A549 (cell line): ENCODE measurements around the gene RIN2. TPM values are rescaled to one million over a fixed set of nuclear protein-coding genes. Genes with fewer than 3 reads are reported as not detected.

Source experiments
- ATAC-seq, 2 experiments: fragments of 200-7000 bp in 1 of 2; fragments of >200 bp in 1 of 2; cut with Nextera tagmentation in 1 of 2; cut with Tn5 transposase in 1 of 2; 3 replicates each; pipeline versions ENCODE4 v1.8.0 to v1.9.1; 2018 to 2020; ENCODE audit warnings: mild to moderate bottlenecking in 1 of 2, moderate library complexity in 1 of 2
- CTCF ChIA-PET: fragments of 300-600 bp; sonication (Branson Sonifier 250); formaldehyde crosslinking; extraction: SDS; loops from one replicate; lab custom pipeline; 2021; ENCODE audit warnings: antibody characterized with exemption, inconsistent platforms; lab: Yijun Ruan, JAX
- POLR2A ChIA-PET: fragments of 350-600 bp; formaldehyde crosslinking; extraction: SDS; loops from one replicate; lab custom pipeline; 2021; ENCODE audit warnings: antibody characterized with exemption, inconsistent platforms; lab: Yijun Ruan, JAX
- DNase-seq, 2 experiments: peaks; one replicate each; pipeline versions ENCODE4 v3.0.0 to v3.0.0-alpha.2; 2011 to 2016; ENCODE audit warnings: low read depth in 1 of 2, low spot score in 1 of 2
- FAIRE-seq: peaks from 2 replicates; lab custom pipeline; 2011; peaks lifted over from hg19 to GRCh38; lab: Jason Lieb, UNC
- H3K27ac ChIP-seq, 2 experiments: fragments of >200 bp; sonication (Bioruptor Twin); formaldehyde crosslinking; 3 replicates each; pipeline ENCODE4 v1.5.1; 2016 to 2017
- H3K4me1 ChIP-seq: fragments of >200 bp; sonication (Bioruptor Twin); formaldehyde crosslinking; 3 replicates; pipeline ENCODE4 v1.6.1; 2016
- H3K4me2 ChIP-seq: fragments of >200 bp; sonication (Bioruptor Twin); formaldehyde crosslinking; 3 replicates; pipeline ENCODE4 v1.6.1; 2016
- H3K4me3 ChIP-seq: fragments of >200 bp; sonication (Bioruptor Twin); formaldehyde crosslinking; 3 replicates; pipeline ENCODE4 v1.5.1; 2016
- H3K9me3 ChIP-seq: fragments of >200 bp; sonication (Bioruptor Twin); formaldehyde crosslinking; 3 replicates; pipeline ENCODE4 v1.6.1; 2016
- ATOH8 ChIP-seq: fragments of 250-450 bp; sonication (Bioruptor Pico); IDR thresholded peaks from 2 replicates; pipeline ENCODE4 v1.5.0; 2020; ENCODE audit warnings: low read depth, mild to moderate bottlenecking, moderate library complexity
- BHLHE40 ChIP-seq: IDR thresholded peaks from 2 replicates; pipeline ENCODE4 v1.6.1; 2012; ENCODE audit warnings: low read depth, low read length, inconsistent platforms
- CHD2 ChIP-seq: fragments of 150-350 bp; IDR thresholded peaks from 2 replicates; pipeline ENCODE4 v1.6.1; 2014; ENCODE audit warnings: low read length; ENCODE audit not compliant: partially characterized antibody
- CHD4 ChIP-seq: fragments of 200-600 bp; sonication (generic); IDR thresholded peaks from 2 replicates; pipeline ENCODE4 v1.6.1; 2016; ENCODE audit warnings: antibody characterized with exemption, mild to moderate bottlenecking, borderline replicate concordance
- CTCF ChIP-seq: fragments of >200 bp; sonication (Bioruptor Twin); formaldehyde crosslinking; IDR thresholded peaks from 3 replicates; pipeline ENCODE4 v1.5.1; 2016
- E2F6 ChIP-seq: IDR thresholded peaks from 2 replicates; pipeline ENCODE4 v1.6.1; 2012; ENCODE audit warnings: low read depth, borderline replicate concordance
- EHF ChIP-seq: fragments of 250-450 bp; sonication (Bioruptor Pico); IDR thresholded peaks from 2 replicates; pipeline ENCODE4 v1.5.0; 2020; ENCODE audit warnings: mild to moderate bottlenecking
- EP300 ChIP-seq, 2 experiments: fragments of >200 bp; sonication (Bioruptor Twin); formaldehyde crosslinking; IDR thresholded peaks; 2 replicates in 1 of 2; 3 replicates in 1 of 2; pipeline ENCODE4 v1.6.1; 2016 to 2017
- FOSL2 ChIP-seq, 2 experiments: fragments of 450-650 bp in 1 of 2; fragments of >200 bp in 1 of 2; sonication (Bioruptor Twin) in 1 of 2; formaldehyde crosslinking; IDR thresholded peaks; 2 replicates each; pipeline versions ENCODE4 v1.5.0 to v1.6.1; 2016 to 2020; ENCODE audit warnings: mild to moderate bottlenecking in 1 of 2, moderate library complexity in 1 of 2
- GATA3 ChIP-seq: IDR thresholded peaks from 2 replicates; pipeline ENCODE4 v1.6.1; 2012; ENCODE audit warnings: borderline replicate concordance
- HDAC2 ChIP-seq: fragments of 200-600 bp; sonication (generic); IDR thresholded peaks from 2 replicates; pipeline ENCODE4 v1.6.1; 2016
- HOXB5 ChIP-seq: fragments of 250-450 bp; sonication (Bioruptor Pico); IDR thresholded peaks from 2 replicates; pipeline ENCODE4 v1.5.0; 2020; ENCODE audit warnings: mild to moderate bottlenecking, moderate library complexity
- NR3C1 ChIP-seq: fragments of >200 bp; sonication (Bioruptor Twin); formaldehyde crosslinking; IDR thresholded peaks from 3 replicates; pipeline ENCODE4 v1.6.1; 2017
- POLR2AphosphoS2 ChIP-seq: conservative IDR thresholded peaks from 2 replicates; pipeline ENCODE4 v1.6.1; 2012; ENCODE audit warnings: low read length, improper control_type of control experiment, inconsistent platforms
- RAD21 ChIP-seq, 2 experiments: fragments of >200 bp in 1 of 2; sonication (Bioruptor Twin) in 1 of 2; formaldehyde crosslinking in 1 of 2; IDR thresholded peaks in 1 of 2; conservative IDR thresholded peaks in 1 of 2; 2 replicates in 1 of 2; 3 replicates in 1 of 2; pipeline ENCODE4 v1.6.1; 2012 to 2018; ENCODE audit warnings: inconsistent platforms in 1 of 2
- SMC3 ChIP-seq: fragments of >200 bp; sonication (Bioruptor Twin); formaldehyde crosslinking; IDR thresholded peaks from 3 replicates; pipeline ENCODE4 v1.6.1; 2018; ENCODE audit warnings: inconsistent platforms
- USF2 ChIP-seq: fragments of 450-650 bp; IDR thresholded peaks from 2 replicates; pipeline ENCODE4 v1.6.1; 2014; ENCODE audit warnings: antibody characterized with exemption
- ZNF302 ChIP-seq: fragments of 250-450 bp; sonication (Bioruptor Pico); IDR thresholded peaks from 2 replicates; pipeline ENCODE4 v1.9.0; 2021; ENCODE audit warnings: inconsistent platforms, mild to moderate bottlenecking, moderate library complexity
- ZSCAN20 ChIP-seq: fragments of 250-450 bp; sonication (Bioruptor Pico); IDR thresholded peaks from 2 replicates; pipeline ENCODE4 v1.8.0; 2022; ENCODE audit warnings: mild to moderate bottlenecking, moderate library complexity
- WGBS: methylation state at CpG from one replicate; pipeline ENCODE4 v1.1.6; 2017; ENCODE audit errors: missing lambda C conversion rate; 5-methylcytosine and 5-hydroxymethylcytosine counted together
- polyA plus RNA-seq, 4 experiments: library from polyadenylated mRNA; depleted of rRNA in 3 of 4; stranded (reverse); fragments of >200 nt; fragmentation: RNase III in 1 of 4; extraction: RNeasy Plus Mini Kit Qiagen cat#74134 plus additional on column Dnase treatment in 1 of 4; gene quantifications; 2 replicates in 3 of 4; 3 replicates in 1 of 4; pipeline ENCODE4 v1.2.3, GENCODE V29; 2011 to 2017
- TF ChIP-seq, protein P1 (sequence below): IDR thresholded peaks from 2 replicates; pipeline ENCODE4 v1.6.1; 2012

The RIN2 gene
- polyA plus RNA-seq, 2 of the 4 experiments (the other 2 are of a cell fraction) = 22.4 to 34.7 TPM

GRCh38 chr20:19781235-19781634 lies 23.2 kb downstream of the RIN2 start:
- H3K4me1 ChIP-seq = peaks cover 41% of the 10 kb centered on the region

DNA sequence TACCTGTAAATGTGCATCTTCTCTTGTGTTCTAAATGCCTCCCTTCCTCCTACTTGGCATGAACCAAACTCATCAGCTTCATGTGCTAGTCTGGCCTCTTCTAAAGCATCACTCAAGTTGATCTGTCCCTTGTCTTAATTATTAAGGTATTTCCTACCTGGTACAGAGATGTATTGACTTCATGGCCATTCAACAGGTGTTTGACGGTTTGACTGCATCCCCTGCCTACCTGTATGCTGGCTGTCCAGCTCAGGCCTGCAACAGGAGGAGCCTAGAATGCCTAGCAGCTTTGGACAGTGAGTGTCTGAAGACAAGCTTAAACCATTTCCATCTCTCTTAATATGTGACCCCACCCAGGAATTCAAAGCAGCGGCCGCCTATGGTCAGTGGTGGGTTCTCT lies 24.6 kb downstream of the RIN2 start:
- DNase-seq (no peak), FAIRE-seq (no peak), ATAC-seq (no peak)
- peaks cover 41% of the 10 kb centered on the region for H3K4me1 ChIP-seq
- ChIA-PET CTCF (interaction anchor here (0.6 to 6.8 kb wide), 17 partner anchors 10 to 235 kb away, joined by 3 to 130 read pairs (median 4); partner anchors contain the start of gene NAA20), POLR2A (interaction anchor here (4.9 kb wide), 1 partner anchor 193 kb away, joined by 21 read pairs; no protein-coding TSS in a partner anchor)
- H3K4me3 ChIP-seq = no peak overlapping the region
- no peaks in the 10 kb centered on the region; the same call in 2 of the 3 replicates for H3K9me3 ChIP-seq
- 95% methylated on average over 3 of the region's 3 CpGs for WGBS
- H3K27ac ChIP-seq = peak overlapping the region; percentile 87 to 89; a peak in 4 of 6 replicates
- H3K4me2 ChIP-seq = no peak overlapping the region
- TF ChIP-seq ZNF302 (CRISPR knock-in tag) (no peak), CHD2 (no peak), USF2 (no peak), EHF (CRISPR knock-in tag) (no peak), POLR2AphosphoS2 (no peak), GATA3 (no peak), HDAC2 (no peak), NR3C1 (no peak), HOXB5 (CRISPR knock-in tag) (no peak), SMC3 (no peak), BHLHE40 (no peak)
- TF ChIP-seq, protein P1, sequence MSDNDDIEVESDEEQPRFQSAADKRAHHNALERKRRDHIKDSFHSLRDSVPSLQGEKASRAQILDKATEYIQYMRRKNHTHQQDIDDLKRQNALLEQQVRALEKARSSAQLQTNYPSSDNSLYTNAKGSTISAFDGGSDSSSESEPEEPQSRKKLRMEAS = no peak

More at GRCh38 chr20:19781235-19781634, 23.2 kb downstream of the RIN2 start:
- TF ChIP-seq SMC3 = no peak
- no peak for TF ChIP-seq CTCF
- no peak for TF ChIP-seq USF2
- TF ChIP-seq ZSCAN20 = no peak
- TF ChIP-seq, all 56 proteins: peak for 0
- H3K4me3 ChIP-seq = no peak overlapping the region
- ATAC-seq (no peak), FAIRE-seq (no peak), DNase-seq (no peak)
- CTCF ChIA-PET = interaction anchor here (0.6 to 6.8 kb wide), 9 partner anchors 12 to 201 kb away, joined by 3 to 130 read pairs (median 3); no protein-coding TSS in a partner anchor
- H3K27ac ChIP-seq = no peak overlapping the region
- WGBS = 92% methylated on average over 7 of the region's 7 CpGs
- H3K4me2 ChIP-seq = no peak overlapping the region
- POLR2A ChIA-PET = interaction anchor here (0.6 kb wide), 1 partner anchor 128 kb away, joined by 4 read pairs; no protein-coding TSS in a partner anchor
- H3K9me3 ChIP-seq = no peaks in the 10 kb centered on the region

DNA sequence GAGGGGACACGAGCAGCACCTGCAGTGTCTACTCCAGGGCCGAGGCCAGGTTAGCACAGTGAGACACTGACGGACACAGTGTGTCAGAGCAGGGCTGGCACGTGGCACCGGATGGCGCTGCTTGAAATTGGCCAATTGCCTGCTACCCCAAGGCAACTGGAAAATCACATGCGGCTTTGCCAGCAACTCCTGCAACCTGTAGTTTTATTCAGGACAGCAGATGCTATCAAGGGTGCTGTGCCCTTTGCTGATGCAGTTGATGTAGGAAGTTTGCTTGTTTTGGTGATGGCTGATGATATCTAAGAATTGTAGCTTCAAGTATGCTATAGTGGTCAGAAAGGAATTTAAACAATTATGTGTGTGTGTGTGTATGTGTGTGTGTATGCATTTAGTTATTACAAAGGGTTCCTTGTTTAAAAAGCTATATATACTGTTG lies 25.9 kb downstream of the RIN2 start:
- ATAC-seq = peak; percentile 57 to 58
- peak overlapping the region; percentile 87 to 89 for H3K27ac ChIP-seq

More for the DNA sequence above, 25.9 kb downstream of the RIN2 start:
- ChIA-PET POLR2A (interaction anchor here (1.1 to 4.9 kb wide), 6 partner anchors 25 to 233 kb away, joined by 3 to 21 read pairs (median 6); partner anchors contain the start of genes NAA20 and RIN2), CTCF (interaction anchor here (0.6 to 6.8 kb wide), 28 partner anchors 11 to 233 kb away, joined by 3 to 130 read pairs (median 6); partner anchors contain the start of genes NAA20 and RIN2)
- peak overlapping the region; percentile 79 for H3K4me2 ChIP-seq
- 36% methylated on average over 7 of the region's 7 CpGs for WGBS
- H3K9me3 ChIP-seq = peaks cover 11% of the 10 kb centered on the region
- TF ChIP-seq RAD21 (conservative IDR thresholded peaks at IDR 0.05 in 1 of 2, IDR thresholded peaks at IDR 0.05 in 1 of 2) (0 out of 5 replicates have a peak, but pooled peaks of 1 of the 2 experiments have one; percentile 6), FOSL2 (IDR thresholded peaks at IDR 0.05) (no peak), FOSL2 (CRISPR knock-in tag; IDR thresholded peaks at IDR 0.05) (0 out of 2 replicates have a peak, but pooled peaks have one; percentile 1), ATOH8 (CRISPR knock-in tag) (0 out of 2 replicates have a peak, but pooled peaks have one; percentile 53), GATA3 (peak; percentile 87), SMC3 (no peak), CHD4 (no peak), E2F6 (peak; percentile 86; the same call in 1 of the 2 replicates), EP300 (IDR thresholded peaks at IDR 0.05) (peak in 1 of 2 experiments; percentile 22; a peak in 1 of 5 replicates)
- TF ChIP-seq, protein P1 = peak; percentile 95
- peak; percentile 13 for FAIRE-seq
- peak in 1 of 2 experiments; percentile 76 for DNase-seq
- H3K4me3 ChIP-seq = no peak overlapping the region
- peaks cover 35% of the 10 kb centered on the region for H3K4me1 ChIP-seq
